Stimulated activated CD4-positive, alpha-beta T cell treated with anti-CD3 and anti-CD28 coated beads, TNF-alpha, amount 100 ng/mL, for 48 hours (primary cell): ENCODE results near the gene ZACN.
"Not testable (repeated sequence)": the region's sequence is repeated elsewhere in the genome, so short reads cannot be mapped to it uniquely, and the experiment has no call there.

Experiments
- DNase-seq, 3 donors: peaks; one replicate each; pipeline ENCODE4 v3.0.0-alpha.2; 2020; ENCODE audit warnings: low read depth in 3 of 3

ZACN gene

DNA sequence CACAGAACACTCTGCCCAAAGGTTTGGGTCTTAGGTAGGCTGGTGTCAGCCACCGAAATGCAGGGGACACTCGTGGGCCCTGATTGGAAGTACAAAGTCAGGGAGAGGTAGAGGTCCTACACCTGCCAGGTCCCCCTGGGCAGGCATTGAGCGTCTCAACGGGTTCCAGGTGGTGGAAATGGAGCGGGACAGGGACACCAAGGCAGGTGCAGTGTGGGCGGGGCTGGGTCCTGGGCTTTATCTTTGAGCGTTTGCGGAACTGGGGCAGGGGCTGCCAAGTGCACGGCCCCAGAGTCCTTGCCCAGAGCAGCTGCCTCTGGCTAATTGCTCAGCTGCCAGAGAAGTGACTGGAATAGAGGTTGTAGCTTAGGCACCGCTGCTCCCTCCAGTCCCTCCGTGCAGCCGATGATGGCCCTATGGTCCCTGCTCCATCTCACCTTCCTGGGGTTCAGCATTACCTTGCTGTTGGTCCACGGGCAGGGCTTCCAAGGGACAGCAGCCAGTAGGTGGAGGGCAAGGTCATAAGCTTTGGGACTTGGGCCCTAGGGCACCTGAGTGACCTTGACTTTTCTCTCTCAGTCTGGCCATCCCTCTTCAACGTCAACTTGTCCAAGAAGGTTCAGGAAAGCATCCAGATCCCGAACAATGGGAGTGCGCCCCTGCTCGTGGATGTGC lies at the start of gene ZACN:
Gene ZACN (plus strand): TSS at position 323 of the 675 bp plus-strand sequence. CDS start 83 bp downstream, at position 406.
- DNase-seq = no peak

DNA sequence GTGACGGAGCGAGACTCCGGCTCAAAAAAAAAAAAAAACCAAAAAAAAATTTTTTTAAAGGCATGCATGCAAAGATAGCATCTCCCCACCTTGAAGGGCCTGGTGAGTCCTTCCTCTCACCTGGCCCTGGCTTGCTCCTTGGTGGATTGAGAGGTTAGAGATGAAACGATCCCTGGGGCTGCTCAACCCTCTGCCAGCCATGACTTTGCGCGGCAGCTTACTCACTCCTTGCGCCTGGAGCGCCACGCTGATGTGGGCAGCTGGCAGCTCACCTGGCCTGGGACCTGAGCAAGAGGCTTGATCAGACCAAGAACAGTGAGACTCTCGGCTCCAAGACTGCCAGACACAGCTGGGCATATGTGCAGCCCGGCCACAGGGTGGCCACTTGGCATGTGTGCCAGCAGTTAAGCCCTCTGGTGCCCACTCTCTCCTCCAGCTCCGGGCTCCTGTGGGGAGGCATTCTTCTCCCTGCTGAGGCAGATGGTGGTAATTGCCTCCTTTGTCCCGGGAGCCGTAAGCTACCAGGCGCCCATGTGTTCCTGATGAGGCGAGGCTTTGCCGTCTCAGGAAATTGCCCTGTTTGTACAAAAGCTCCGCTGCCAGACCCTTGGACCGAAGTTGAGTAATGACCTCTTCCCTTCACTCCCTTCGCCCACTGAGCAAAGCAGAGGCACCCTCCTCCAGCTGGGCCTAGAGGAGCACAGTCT lies 46.8 kb upstream of the ZACN start:
- no peak for DNase-seq

DNA sequence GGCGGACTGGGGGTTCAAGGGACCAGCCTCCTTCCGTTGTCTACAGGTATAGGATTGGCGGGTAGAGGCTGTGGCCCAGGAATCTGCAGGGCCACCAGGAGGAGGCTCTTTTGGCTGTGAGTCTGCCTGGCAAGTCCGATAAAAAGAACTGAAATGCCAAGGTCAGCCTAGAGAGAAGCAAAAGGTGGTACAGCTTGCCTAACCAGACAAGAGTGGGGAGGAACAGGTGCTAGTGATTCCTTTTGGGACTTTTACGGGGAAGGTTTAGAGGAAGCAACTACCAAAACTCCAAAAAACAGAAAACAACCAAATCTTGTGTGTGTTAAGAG lies 46.2 kb upstream of the ZACN start:
- no peak for DNase-seq

DNA sequence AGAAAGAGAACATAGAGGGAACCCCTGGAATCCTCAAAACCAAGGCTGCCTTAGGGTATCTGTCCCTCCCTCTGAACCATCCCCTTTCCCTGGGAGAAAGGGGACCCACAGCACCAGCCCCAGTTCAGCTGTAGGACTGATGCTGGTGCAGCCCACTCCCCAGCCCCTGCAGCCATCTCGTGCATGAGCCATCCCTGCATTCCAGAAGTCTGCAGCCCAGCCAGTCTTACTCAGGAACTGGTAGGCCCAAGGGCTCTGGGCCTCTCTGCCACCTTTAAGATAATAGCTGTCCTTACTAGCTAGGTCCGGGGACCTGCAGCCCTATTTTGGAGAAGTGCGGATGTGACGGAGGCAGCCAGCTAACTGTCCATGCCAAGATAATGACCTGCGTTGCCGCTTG lies 45.8 kb upstream of the ZACN start:
- no peak for DNase-seq

GRCh38 chr17:76034428-76035350 lies 44.3 kb upstream of the ZACN start:
- DNase-seq = no peak

GRCh38 chr17:76036497-76037261 lies 42.3 kb upstream of the ZACN start:
- no peak for DNase-seq

DNA sequence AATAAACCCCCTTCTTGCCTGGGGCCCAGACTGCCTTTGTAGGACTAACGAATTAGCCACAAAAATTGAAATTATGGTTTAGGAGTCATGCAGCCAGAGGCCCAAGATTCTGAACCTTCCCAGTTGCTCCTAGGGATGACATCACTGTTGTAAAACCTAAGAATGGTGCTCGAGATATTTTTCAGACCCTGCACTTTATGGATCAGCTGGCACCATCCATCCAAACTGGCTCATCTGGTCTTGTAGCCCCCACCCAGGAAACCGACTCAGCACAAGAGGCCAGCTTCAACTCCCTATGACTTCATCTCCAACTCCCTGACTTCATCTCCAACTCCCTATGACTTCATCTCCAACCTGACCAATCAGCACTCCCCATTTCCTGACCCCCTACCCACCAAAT lies 40.9 kb upstream of the ZACN start:
- no peak for DNase-seq

DNA sequence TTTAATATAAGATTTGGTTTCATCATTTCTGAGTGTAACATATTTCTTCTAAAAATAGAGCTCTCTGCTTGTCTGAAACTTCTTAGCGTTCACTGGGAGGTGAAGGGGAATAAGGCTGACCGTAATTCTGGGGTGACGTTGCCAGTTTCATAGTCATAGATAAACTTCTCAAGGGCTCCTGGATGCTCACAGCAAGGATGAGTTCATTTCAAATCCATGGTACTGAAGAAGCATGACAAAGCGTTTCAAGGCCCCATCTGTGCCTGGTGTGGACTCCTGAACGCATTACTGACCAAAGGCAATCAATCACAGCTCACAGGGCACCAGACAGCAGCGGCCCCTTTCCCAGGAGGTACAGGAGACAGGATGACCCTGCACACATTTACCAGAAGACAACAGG lies 39.9 kb upstream of the ZACN start:
- DNase-seq = no peak

DNA sequence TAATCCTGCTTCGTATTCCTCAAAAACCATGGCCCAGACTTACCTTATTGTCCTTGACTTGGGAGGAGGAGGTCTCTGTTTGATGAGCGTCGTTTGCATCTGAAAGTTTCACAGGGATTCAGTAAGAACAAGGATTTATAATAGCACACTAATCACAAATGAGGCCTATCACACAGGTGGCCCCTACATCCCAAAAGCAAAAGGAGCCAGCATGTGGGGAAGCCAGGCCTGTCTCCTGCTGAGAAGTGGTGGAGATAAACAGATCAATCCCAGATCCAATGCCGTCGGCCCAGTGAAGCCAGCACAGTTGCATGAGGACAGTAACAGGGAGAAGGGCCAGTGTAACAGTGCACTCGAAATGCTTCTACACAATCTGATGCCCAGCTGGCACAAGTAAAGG lies 38.6 kb upstream of the ZACN start:
- DNase-seq = no peak

- DNase-seq = not testable (repeated sequence)
These were observed 36.1 kb upstream of the ZACN start for GRCh38 chr17:76042868-76043267.

GRCh38 chr17:76044475-76045007 lies 34.4 kb upstream of the ZACN start:
- DNase-seq = not testable (repeated sequence)

DNA sequence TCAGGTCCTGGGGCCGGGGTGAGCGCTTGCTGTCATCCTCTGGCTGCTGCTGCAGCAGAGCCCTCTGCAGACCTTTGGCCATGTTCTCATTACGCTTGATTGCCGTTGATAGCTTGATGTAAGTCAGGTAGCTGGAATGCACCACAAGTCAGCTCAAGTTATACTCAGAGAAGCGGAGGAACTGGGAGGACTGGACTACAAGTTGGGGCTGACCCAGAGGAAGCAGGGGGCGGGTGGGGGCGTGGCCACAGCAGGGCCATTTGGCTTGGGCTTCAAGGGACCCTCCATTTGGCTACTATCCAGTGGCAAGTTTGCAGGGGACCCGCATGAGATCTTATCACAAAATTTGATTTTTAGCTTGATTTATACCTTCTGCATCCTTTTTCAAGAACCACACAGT lies 32.9 kb upstream of the ZACN start:
- no peak for DNase-seq

DNA sequence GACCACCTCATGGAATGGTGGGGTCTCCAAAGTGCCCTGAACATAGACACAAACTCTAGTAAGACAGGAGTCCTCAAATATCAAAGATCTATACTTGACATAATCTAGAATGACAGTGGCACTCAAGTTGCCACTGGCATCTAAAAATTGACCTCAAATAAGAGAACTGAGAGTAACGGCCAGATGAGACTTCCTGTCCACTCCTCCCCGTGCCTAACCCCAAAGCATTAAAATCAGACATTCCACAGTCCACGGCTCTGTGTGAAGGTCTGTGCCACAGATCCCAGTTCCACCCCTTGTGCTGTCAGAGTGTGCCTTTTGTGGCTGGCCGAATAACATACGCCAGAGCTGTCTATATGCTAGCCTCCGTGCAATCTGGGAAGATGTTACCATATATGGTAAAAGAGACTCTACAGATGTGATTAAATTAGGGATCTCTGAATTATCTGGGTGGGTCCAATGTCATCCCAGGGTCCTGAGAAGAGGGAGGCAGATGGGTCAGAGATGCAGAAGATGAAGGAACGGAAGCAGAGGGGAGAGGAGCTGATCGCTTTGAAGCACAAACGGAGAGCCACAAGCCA lies 30.9 kb upstream of the ZACN start:
- DNase-seq = no peak

GRCh38 chr17:76048711-76049110 lies 30.3 kb upstream of the ZACN start:
- no peak for DNase-seq

GRCh38 chr17:76049239-76049638 lies 29.7 kb upstream of the ZACN start:
- DNase-seq = no peak

DNA sequence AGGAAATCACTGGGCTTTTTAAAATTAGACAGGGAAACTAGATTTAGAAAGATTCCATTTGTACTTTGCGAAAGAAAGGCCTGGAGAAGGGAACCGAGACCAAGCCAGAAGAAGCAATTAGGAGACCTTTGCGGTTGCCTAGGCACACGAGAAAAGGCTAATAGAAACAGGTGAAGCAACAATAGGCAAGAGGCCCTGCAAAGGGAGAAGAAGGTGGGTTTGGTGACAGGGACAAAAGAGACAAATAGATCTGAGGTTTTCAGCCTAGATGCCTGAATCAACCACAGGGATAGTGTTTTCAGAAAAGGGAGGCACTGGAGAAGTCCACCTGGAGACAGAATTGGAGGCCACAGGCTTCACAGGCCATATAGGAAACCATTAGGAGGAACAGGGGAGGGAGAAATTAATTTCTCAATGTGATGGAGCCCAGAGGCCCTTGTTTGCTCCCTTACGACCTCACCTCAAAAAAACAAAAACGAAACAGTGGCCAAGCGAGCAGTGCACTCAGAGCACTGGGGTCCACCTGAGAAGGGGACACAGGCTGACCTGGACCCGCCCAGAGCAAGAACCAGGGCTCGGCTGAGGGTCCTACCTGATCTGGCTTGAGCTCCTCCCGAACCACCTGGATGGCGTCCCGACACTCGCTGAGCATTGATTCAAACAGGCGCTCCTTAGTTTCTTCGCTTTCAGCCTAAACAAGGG lies 29.0 kb upstream of the ZACN start:
- no peak for DNase-seq

- no peak for DNase-seq
These were observed 28.2 kb upstream of the ZACN start for GRCh38 chr17:76050538-76051467.

- no peak for DNase-seq
These were observed 27.4 kb upstream of the ZACN start for GRCh38 chr17:76051561-76051960.
